Keratinocyte (primary cell): Measurements from ENCODE around the gene ERBB4.

Experiments
- CTCF ChIP-seq, 3 experiments: IDR thresholded peaks in 1 of 3; conservative IDR thresholded peaks in 1 of 3; optimal IDR thresholded peaks in 1 of 3; 2 replicates in 2 of 3; 3 replicates in 1 of 3; pipeline versions ENCODE3 to v1.5.1; 2011; ENCODE audit warnings: low read length in 3 of 3, mild to moderate bottlenecking in 3 of 3, moderate library complexity in 2 of 3, control low read depth in 1 of 3, inconsistent platforms in 1 of 3; ENCODE audit not compliant: insufficient read depth in 2 of 3; ENCODE audit errors: extremely low read depth in 1 of 3
- EZH2 ChIP-seq: IDR thresholded peaks from one replicate; pipeline ENCODE4 v1.6.1; 2012; ENCODE audit warnings: inconsistent platforms, mild to moderate bottlenecking, low read length, moderate library complexity

DNA sequence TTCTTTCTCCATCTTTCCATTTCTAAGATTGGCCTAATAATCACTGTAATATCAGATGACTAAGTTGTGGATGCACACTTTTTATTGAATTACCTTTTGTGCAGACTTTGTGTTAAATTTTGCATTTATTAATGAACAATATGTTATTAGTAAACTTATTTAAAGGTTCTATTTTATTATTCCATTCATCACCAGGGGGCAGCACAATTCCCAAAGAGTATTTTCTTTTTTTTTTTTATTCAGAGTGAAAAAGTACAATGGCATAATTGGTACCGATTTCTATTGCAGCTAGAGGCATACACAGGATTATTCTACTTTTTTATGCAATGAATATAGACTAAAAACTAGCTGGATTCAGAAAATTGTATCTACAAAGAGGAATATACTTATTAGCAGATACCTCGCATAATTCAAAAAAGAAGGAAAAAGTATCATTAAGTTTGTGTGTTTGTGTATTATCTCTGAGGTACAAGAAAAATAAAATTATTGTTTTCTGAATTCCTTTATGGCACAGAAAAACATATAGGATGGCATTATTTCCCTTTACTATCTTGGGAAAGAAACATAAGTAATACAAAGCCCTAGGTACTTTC, 390.6 kb downstream of the ERBB4 start:
- TF ChIP-seq CTCF (optimal IDR thresholded peaks at IDR 0.05 in 1 of 3, IDR thresholded peaks at IDR 0.05 in 1 of 3, conservative IDR thresholded peaks at IDR 0.05 in 1 of 3; ENCODE audit: extremely low read depth in 1 of 3, insufficient read depth in 2 of 3, low read length in 3 of 3), result peak in 2 of 3 experiments; percentile 10 to 18
- no peak for TF ChIP-seq EZH2
